Measurements from ENCODE around the gene C16orf92.

- no peak for TF ChIP-seq CTCF (IDR thresholded peaks at IDR 0.05; ENCODE audit: low read length)
- no peak for TF ChIP-seq EZH2 (IDR thresholded peaks at IDR 0.05; ENCODE audit: borderline replicate concordance, low read length)
Observed at GRCh38 chr16:30003670-30004423, 19.2 kb upstream of the C16orf92 start.
